Muscle layer of duodenum (tissue), 2 donors: ENCODE results near the gene MAN2A1.

ENCODE experiments used
- H3K27ac ChIP-seq: one replicate; pipeline ENCODE4 v1.7.0; 2013; ENCODE audit warnings: mild to moderate bottlenecking, low read length
- H3K27me3 ChIP-seq: one replicate; pipeline ENCODE4 v1.7.0; 2013; ENCODE audit warnings: low read depth, mild to moderate bottlenecking, control low read depth, low read length
- H3K36me3 ChIP-seq, 2 donors: one replicate each; pipeline ENCODE4 v1.7.0; 2013; ENCODE audit warnings: low read length in 2 of 2, control low read depth in 1 of 2, mild to moderate bottlenecking in 1 of 2; ENCODE audit not compliant: insufficient read depth in 2 of 2, control insufficient read depth in 1 of 2
- H3K4me1 ChIP-seq, 2 donors: one replicate each; pipeline ENCODE4 v1.7.0; 2013; ENCODE audit warnings: low read length in 2 of 2, mild to moderate bottlenecking in 2 of 2, control low read depth in 1 of 2, moderate library complexity in 1 of 2; ENCODE audit not compliant: insufficient read depth in 2 of 2, control insufficient read depth in 1 of 2
- H3K4me3 ChIP-seq, 2 donors: one replicate each; pipeline ENCODE4 v1.7.0; 2013; ENCODE audit warnings: low read length in 2 of 2, low read depth in 1 of 2, mild to moderate bottlenecking in 1 of 2
- H3K9me3 ChIP-seq, 2 donors: one replicate each; pipeline ENCODE4 v1.7.0; 2013; ENCODE audit warnings: low read length in 2 of 2, control low read depth in 1 of 2, mild to moderate bottlenecking in 1 of 2; ENCODE audit not compliant: control insufficient read depth in 1 of 2
- donor health status: healthy.

Gene MAN2A1

DNA sequence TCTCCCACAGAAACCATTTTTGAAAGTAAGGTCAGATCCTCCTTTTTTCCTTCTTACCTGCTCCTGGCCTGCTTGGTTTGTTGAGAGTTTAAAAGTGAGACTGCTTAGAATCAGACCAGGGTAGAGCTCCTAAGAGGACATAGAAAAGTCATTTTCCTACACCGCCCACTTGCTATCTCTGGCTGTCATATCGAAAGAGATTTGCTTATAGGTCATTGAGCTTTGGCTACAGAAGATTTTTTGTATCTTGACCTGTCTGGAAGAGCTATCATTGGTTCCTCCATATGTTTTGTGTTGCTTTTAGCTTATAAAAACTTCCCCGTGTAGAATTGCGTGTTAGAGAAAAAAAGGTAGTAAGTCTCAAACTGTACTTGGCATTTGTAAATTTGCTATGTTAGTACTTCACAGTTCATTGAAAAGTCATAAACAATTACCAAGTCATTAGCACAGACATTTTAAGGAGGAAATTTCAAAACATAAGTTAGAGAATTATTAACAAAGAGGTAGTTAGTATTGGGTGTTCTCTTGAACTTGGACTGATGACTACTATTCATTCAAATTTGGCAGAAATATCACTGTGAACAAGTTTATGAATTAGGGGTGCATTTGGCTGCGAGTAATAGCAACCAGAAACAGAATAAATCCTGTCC lies 96.6 kb downstream of the MAN2A1 start:
- H3K36me3 ChIP-seq: peaks cover 0 to 5% of the 10 kb centered on the region in 2 donors
- H3K27ac ChIP-seq: no peak overlapping the region
- H3K4me1 ChIP-seq: no peaks in the 10 kb centered on the region
- H3K27me3 ChIP-seq: no peaks in the 10 kb centered on the region
- H3K9me3 ChIP-seq: no peaks in the 10 kb centered on the region
- no peak overlapping the region for H3K4me3 ChIP-seq

DNA sequence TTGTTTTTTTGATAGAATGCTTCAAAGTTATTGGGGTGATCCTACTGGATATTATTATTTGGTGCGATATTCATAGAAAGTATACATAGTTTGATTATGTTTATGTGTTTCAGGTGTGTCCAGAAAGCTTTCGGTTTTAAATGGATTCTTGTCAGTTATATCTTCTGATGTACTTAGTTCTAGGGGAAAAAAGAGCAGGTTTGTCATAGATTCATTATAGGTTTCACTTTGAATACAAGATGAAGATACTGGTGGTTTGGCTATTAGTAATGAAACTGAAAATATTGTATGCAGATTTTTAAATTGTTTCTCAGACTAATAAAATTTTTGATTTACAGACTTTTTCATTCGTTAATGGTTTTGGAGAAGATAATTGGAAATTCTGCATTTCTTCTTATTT lies 98.9 kb downstream of the MAN2A1 start:
- no peaks in the 10 kb centered on the region for H3K9me3 ChIP-seq
- H3K27ac ChIP-seq: no peak overlapping the region
- H3K4me3 ChIP-seq: no peak overlapping the region
- H3K36me3 ChIP-seq: peaks cover 0 to 5% of the 10 kb centered on the region in 2 donors
- H3K4me1 ChIP-seq: no peaks in the 10 kb centered on the region
- H3K27me3 ChIP-seq: no peaks in the 10 kb centered on the region

DNA sequence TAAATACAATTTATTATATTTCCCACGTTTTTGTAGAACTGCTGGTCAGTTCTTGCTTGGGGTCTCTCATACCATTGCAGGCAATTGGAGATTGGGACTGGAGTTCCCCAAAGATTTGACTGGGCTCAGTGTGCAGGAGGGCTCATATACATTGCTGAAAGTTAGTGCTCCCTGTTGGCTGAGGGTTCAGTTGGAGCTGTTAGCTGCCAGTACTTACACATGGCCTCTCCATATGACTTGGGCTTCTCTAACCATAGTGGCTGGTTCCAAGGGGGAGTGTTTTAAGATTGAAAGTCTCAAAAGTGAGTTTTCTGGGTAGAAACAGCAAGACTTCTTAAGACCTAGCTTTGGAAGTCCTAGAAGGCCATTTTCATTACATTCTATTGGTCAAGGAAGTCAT lies 102.9 kb downstream of the MAN2A1 start:
- Histone ChIP-seq H3K27ac (no peak overlapping the region), H3K9me3 (no peaks in the 10 kb centered on the region), H3K4me1 (no peaks in the 10 kb centered on the region), H3K36me3 (peaks cover 7 to 11% of the 10 kb centered on the region in 2 donors), H3K27me3 (no peaks in the 10 kb centered on the region), H3K4me3 (no peak overlapping the region)

DNA sequence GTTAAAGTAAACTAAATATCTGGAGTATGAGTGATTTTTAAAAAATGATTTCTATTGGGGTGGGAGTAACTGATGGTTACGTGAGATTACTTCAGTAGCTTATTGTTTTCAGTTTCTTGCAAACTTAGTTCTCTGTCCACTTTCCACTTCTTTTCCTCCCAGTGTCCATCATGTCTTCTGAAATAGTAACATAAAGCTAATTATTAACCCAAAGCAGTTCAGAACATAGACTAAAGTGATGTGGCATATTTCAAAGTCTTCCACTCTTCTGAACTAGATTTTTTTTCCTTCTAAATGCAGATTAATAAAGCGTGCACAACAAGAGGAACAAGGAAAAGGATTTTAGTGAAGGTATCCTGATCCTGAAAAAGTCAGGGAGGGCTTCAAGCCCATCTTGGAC lies 114.1 kb downstream of the MAN2A1 start:
- H3K9me3 ChIP-seq: no peaks in the 10 kb centered on the region
- no peak overlapping the region for H3K4me3 ChIP-seq
- no peak overlapping the region for H3K27ac ChIP-seq

DNA sequence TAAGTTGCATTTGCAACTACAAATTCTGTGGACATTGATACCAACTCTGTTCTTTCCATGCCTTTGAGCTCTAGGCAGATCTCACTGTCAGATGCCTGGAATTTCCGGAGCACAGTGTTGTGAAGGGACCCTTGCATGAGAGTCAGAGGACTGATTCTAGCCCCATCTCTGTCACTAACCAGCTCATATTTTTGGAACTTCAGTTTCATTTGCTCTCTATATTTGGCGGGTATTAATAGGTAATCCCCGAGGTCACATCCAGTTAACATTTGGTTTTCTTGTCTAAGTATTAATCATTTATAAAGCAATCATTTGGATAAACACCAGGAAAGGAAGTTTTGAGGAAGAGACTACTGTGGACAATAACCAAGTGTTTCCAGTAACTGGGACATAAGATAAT lies 115.7 kb downstream of the MAN2A1 start:
- H3K9me3 ChIP-seq: no peaks in the 10 kb centered on the region
- H3K36me3 ChIP-seq: peaks cover 0 to 6% of the 10 kb centered on the region in 2 donors
- no peak overlapping the region for H3K27ac ChIP-seq
- no peak overlapping the region for H3K4me3 ChIP-seq
- H3K27me3 ChIP-seq: no peaks in the 10 kb centered on the region
- peaks cover 0 to 6% of the 10 kb centered on the region in 2 donors for H3K4me1 ChIP-seq

More for the DNA sequence above, 114.1 kb downstream of the MAN2A1 start:
- Histone ChIP-seq H3K4me1 (peaks cover 0 to 6% of the 10 kb centered on the region in 2 donors), H3K27me3 (no peaks in the 10 kb centered on the region), H3K36me3 (peaks cover 0 to 6% of the 10 kb centered on the region in 2 donors)

DNA sequence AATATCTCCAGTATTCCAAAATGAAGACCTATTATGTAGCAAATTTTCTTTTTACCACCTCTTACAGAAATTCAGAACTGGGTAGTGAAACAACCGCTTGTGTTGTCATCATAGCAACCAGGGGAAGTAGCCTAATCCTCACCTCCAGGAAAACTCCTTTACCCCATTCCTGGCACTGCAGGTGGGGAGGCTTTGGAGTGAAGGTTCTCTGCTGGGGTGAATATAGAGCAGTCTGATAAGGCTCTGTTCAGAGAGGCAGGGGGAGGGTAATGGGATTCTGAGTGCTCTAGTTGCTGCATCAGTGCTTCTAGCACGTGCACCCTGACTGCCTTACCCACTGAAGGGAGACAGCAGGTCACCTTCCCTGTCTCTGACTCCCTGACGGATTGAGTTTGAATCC lies 116.2 kb downstream of the MAN2A1 start:
- Histone ChIP-seq H3K27me3 (no peaks in the 10 kb centered on the region), H3K4me3 (no peak overlapping the region), H3K27ac (no peak overlapping the region), H3K9me3 (no peaks in the 10 kb centered on the region), H3K4me1 (peaks cover 0 to 6% of the 10 kb centered on the region in 2 donors), H3K36me3 (peaks cover 0 to 6% of the 10 kb centered on the region in 2 donors)

DNA sequence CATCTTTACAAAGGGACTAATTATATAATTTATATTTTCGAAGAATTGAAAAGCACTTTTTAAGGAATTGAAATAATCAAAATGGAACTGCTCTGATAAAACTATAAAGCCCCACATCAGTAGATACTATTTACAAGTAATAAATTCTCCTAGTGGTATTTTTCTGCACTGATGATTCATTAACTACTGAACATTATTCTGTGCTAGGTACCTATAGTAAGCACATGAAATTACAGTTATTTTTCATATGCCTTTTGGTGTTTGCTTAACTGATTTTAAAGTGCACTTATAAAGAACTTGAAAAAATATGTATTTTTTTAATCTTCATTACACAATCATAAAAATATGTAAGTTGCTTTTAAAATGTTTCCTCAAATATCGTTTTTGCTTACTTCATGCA lies 123.0 kb downstream of the MAN2A1 start:
- Histone ChIP-seq H3K27me3 (no peaks in the 10 kb centered on the region), H3K27ac (no peak overlapping the region), H3K36me3 (peaks cover 11 to 18% of the 10 kb centered on the region in 2 donors), H3K4me3 (no peak overlapping the region), H3K4me1 (no peaks in the 10 kb centered on the region), H3K9me3 (no peaks in the 10 kb centered on the region)

DNA sequence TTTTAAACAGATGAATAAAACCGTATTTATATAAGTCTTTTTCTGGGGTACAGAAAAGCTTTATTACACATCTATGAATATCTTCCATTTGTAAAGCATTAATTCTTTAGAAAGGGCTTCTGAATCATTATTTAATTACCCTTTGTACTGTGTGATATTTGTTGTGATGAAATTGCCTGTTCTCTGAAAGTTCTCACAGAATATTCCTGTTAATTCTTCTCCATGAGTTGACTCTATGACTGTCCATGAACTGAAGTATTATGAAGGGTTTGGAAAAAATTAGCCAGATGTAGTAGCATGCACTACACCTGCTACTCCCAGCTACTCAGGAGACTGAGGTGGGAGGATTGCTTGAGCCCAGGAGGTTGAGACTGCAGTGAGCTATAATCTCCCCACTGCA lies 127.0 kb downstream of the MAN2A1 start:
- no peaks in the 10 kb centered on the region for H3K9me3 ChIP-seq
- no peak overlapping the region for H3K27ac ChIP-seq
- no peaks in the 10 kb centered on the region for H3K27me3 ChIP-seq
- H3K4me1 ChIP-seq: no peaks in the 10 kb centered on the region
- H3K36me3 ChIP-seq: peaks cover 16 to 17% of the 10 kb centered on the region in 2 donors
- H3K4me3 ChIP-seq: no peak overlapping the region

DNA sequence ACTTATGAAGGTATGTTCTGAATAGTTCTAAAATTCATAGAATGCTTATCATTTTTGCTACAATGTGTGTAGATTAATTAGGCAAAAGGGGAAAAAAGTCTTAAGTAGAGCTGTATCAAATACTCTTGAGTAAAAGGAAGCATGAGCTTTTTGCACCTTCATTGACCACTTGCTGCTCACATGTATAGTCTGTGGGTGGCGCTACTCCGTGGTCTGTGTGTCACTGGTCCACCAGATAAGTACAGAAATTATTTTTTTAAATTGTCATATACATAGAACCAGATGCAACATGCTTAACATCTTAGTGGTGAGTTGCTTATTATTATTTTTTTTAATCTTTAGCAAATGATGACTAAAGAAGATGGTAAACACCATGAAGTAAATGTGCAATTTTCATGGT lies 130.2 kb downstream of the MAN2A1 start:
- no peaks in the 10 kb centered on the region for H3K9me3 ChIP-seq
- H3K36me3 ChIP-seq: peaks cover 15 to 19% of the 10 kb centered on the region in 2 donors
- no peak overlapping the region for H3K4me3 ChIP-seq
- no peak overlapping the region for H3K27ac ChIP-seq
- no peaks in the 10 kb centered on the region for H3K4me1 ChIP-seq
- H3K27me3 ChIP-seq: no peaks in the 10 kb centered on the region

DNA sequence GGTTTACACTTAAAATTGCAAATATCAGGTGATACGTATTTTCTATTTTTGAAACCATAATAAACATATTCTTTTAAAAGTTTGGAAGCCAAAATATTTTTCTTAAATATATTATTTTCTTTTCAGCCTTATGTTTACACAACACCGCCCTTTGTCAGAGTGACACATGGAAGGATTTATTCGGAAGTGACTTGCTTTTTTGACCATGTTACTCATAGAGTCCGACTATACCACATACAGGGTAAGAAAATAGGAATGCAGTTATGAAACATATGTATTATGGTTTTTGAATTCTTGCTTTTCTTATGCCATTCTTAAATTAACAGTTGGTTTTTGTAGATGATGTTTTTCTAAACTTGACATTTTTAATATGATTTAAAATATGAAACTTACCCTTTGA lies 133.9 kb downstream of the MAN2A1 start:
- no peaks in the 10 kb centered on the region for H3K4me1 ChIP-seq
- H3K4me3 ChIP-seq: no peak overlapping the region
- no peaks in the 10 kb centered on the region for H3K9me3 ChIP-seq
- H3K27ac ChIP-seq: no peak overlapping the region
- H3K27me3 ChIP-seq: no peaks in the 10 kb centered on the region
- H3K36me3 ChIP-seq: peaks cover 10 to 23% of the 10 kb centered on the region in 2 donors

DNA sequence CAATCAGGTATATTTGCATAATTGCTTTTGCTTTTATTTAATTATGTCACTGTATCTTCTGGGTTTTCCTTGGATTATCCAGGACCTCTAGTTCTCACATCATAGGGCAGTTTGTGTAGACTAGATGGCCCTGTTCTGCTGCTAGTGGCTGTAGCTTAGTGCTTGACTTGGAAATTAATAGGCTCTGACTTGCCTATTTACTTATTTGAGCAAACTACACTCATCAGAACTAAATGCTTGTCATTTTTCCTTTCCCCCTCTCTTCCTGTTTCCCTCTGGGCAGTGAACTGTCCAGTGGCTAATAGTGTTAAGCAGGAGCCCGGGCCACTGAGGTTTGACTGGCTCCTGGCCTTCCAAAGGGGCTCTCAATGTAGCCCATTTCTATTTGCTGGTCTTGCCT lies 135.7 kb downstream of the MAN2A1 start:
- H3K4me3 ChIP-seq: no peak overlapping the region
- no peaks in the 10 kb centered on the region for H3K4me1 ChIP-seq
- H3K36me3 ChIP-seq: peaks cover 10 to 19% of the 10 kb centered on the region in 2 donors
- H3K27ac ChIP-seq: no peak overlapping the region
- H3K9me3 ChIP-seq: no peaks in the 10 kb centered on the region
- no peaks in the 10 kb centered on the region for H3K27me3 ChIP-seq

DNA sequence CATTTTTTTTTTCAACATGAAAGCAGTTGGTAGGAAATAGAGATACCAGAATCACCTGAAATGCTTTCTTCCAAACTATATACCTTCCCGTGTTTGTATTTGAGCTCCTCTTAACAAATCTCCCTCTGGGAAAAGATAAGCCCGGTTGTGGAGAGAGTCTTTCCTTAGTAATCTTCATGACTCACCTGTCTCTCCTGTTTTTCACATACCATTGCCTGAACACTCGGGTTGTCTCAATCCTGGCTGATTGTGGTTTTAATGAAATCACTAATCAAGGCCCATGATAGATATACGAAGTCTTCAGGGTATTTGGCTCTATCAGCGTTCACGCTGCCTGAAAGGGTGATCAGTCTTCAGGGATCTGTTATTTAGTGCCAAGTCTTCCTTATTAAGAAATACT lies 136.7 kb downstream of the MAN2A1 start:
- H3K4me3 ChIP-seq: no peak overlapping the region
- H3K27me3 ChIP-seq: no peaks in the 10 kb centered on the region
- H3K36me3 ChIP-seq: peaks cover 16 to 26% of the 10 kb centered on the region in 2 donors
- H3K27ac ChIP-seq: no peak overlapping the region
- H3K4me1 ChIP-seq: no peaks in the 10 kb centered on the region
- H3K9me3 ChIP-seq: no peaks in the 10 kb centered on the region
